SK-N-SH treated with all-trans-retinoic acid at 6 μM for 48 hours (cell line): ENCODE results near the gene TRIM68.

ENCODE experiments used
- ESRRG ChIP-seq: fragments of 250-450 bp; sonication (Bioruptor Pico); IDR thresholded peaks from 2 replicates; pipeline ENCODE4 v1.6.1; 2021; ENCODE audit warnings: mild to moderate bottlenecking
- GLIS3 ChIP-seq: fragments of 250-450 bp; sonication (Bioruptor Pico); IDR thresholded peaks from 2 replicates; pipeline ENCODE4 v1.5.0; 2020; ENCODE audit warnings: mild to moderate bottlenecking, moderate library complexity
- OSR1 ChIP-seq: fragments of 250-450 bp; sonication (Bioruptor Pico); IDR thresholded peaks from 2 replicates; pipeline ENCODE4 v1.8.0; 2022; ENCODE audit warnings: moderate library complexity, mild to moderate bottlenecking, inconsistent platforms
- RARB ChIP-seq: fragments of 250-450 bp; sonication (Bioruptor Pico); IDR thresholded peaks from 2 replicates; pipeline ENCODE4 v1.8.0; 2021; ENCODE audit warnings: mild to moderate bottlenecking, moderate library complexity
- TCF4 ChIP-seq: fragments of 250-450 bp; sonication (Bioruptor Pico); IDR thresholded peaks from 2 replicates; pipeline ENCODE4 v1.8.0; 2021; ENCODE audit warnings: mild to moderate bottlenecking, moderate library complexity, borderline replicate concordance
- TOX ChIP-seq: fragments of 250-450 bp; sonication (Bioruptor Pico); IDR thresholded peaks from 2 replicates; pipeline ENCODE4 v1.8.0; 2021; ENCODE audit warnings: mild to moderate bottlenecking, moderate library complexity, borderline replicate concordance
- TSHZ2 ChIP-seq: fragments of 250-450 bp; sonication (Bioruptor Pico); IDR thresholded peaks from 2 replicates; pipeline ENCODE4 v1.5.0; 2020; ENCODE audit warnings: mild to moderate bottlenecking, moderate library complexity
- ZC3H10 ChIP-seq: fragments of 250-450 bp; sonication (Bioruptor Pico); IDR thresholded peaks from 2 replicates; pipeline ENCODE4 v1.5.1; 2021; ENCODE audit warnings: mild to moderate bottlenecking, moderate library complexity
- ZFP30 ChIP-seq: fragments of 450-650 bp; formaldehyde crosslinking; IDR thresholded peaks from 2 replicates; pipeline ENCODE4 v1.5.0; 2022; ENCODE audit warnings: mild to moderate bottlenecking, moderate library complexity
- ZNF565 ChIP-seq: fragments of 450-650 bp; formaldehyde crosslinking; conservative IDR thresholded peaks from 2 replicates; pipeline ENCODE4 v1.5.0; 2020; ENCODE audit warnings: low read depth, mild to moderate bottlenecking, moderate library complexity
- ZNF70 ChIP-seq: fragments of 450-650 bp; formaldehyde crosslinking; IDR thresholded peaks from 2 replicates; pipeline ENCODE4 v1.5.0; 2020; ENCODE audit warnings: mild to moderate bottlenecking, moderate library complexity
- TF ChIP-seq, protein P1 (sequence below): fragments of 250-450 bp; sonication (Bioruptor Pico); IDR thresholded peaks from 2 replicates; pipeline ENCODE4 v1.5.1; 2020; ENCODE audit warnings: low read depth, mild to moderate bottlenecking, moderate library complexity
- TF ChIP-seq, protein P2 (sequence below): fragments of 250-450 bp; sonication (Bioruptor Pico); IDR thresholded peaks from 2 replicates; pipeline ENCODE4 v1.8.0; 2021; ENCODE audit warnings: low read depth, mild to moderate bottlenecking, moderate library complexity, borderline replicate concordance

GRCh38 chr11:4581443-4581842 lies 26.6 kb downstream of the TRIM68 start, which contains the start of gene OR52I2:
- TF ChIP-seq ZNF565 (CRISPR knock-in tag) (no peak), TSHZ2 (CRISPR knock-in tag) (no peak), TCF4 (CRISPR knock-in tag) (no peak), ZFP30 (CRISPR knock-in tag) (no peak), ESRRG (CRISPR knock-in tag) (no peak), OSR1 (CRISPR knock-in tag) (no peak), RARB (CRISPR knock-in tag) (no peak), TOX (CRISPR knock-in tag) (no peak), ZNF70 (CRISPR knock-in tag) (no peak), GLIS3 (CRISPR knock-in tag) (no peak), ZC3H10 (CRISPR knock-in tag) (no peak)
- TF ChIP-seq, protein P1, sequence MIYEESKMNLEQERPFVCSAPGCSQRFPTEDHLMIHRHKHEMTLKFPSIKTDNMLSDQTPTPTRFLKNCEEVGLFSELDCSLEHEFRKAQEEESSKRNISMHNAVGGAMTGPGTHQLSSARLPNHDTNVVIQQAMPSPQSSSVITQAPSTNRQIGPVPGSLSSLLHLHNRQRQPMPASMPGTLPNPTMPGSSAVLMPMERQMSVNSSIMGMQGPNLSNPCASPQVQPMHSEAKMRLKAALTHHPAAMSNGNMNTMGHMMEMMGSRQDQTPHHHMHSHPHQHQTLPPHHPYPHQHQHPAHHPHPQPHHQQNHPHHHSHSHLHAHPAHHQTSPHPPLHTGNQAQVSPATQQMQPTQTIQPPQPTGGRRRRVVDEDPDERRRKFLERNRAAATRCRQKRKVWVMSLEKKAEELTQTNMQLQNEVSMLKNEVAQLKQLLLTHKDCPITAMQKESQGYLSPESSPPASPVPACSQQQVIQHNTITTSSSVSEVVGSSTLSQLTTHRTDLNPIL = no peak
- TF ChIP-seq, protein P2, sequence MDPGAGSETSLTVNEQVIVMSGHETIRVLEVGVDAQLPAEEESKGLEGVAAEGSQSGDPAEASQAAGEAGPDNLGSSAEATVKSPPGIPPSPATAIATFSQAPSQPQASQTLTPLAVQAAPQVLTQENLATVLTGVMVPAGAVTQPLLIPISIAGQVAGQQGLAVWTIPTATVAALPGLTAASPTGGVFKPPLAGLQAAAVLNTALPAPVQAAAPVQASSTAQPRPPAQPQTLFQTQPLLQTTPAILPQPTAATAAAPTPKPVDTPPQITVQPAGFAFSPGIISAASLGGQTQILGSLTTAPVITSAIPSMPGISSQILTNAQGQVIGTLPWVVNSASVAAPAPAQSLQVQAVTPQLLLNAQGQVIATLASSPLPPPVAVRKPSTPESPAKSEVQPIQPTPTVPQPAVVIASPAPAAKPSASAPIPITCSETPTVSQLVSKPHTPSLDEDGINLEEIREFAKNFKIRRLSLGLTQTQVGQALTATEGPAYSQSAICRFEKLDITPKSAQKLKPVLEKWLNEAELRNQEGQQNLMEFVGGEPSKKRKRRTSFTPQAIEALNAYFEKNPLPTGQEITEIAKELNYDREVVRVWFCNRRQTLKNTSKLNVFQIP (CRISPR knock-in tag) = no peak
